Spleen (tissue), 7 donors: ENCODE results near the gene PITRM1.

Source experiments
- POLR2A ChIP-seq, 3 donors: fragments of 450-650 bp; IDR thresholded peaks; one replicate each; pipeline ENCODE4 v1.5.1; 2017; ENCODE audit warnings: antibody characterized with exemption in 3 of 3, mild to moderate bottlenecking in 1 of 3
- POLR2AphosphoS5 ChIP-seq, 3 donors: sonication (generic); formaldehyde crosslinking; IDR thresholded peaks; one replicate each; pipeline ENCODE4 v1.5.1; 2017; ENCODE audit warnings: antibody characterized with exemption in 3 of 3
- TF ChIP-seq, protein P1 (sequence below), 11 experiments: fragments of 200-600 bp in 7 of 11; fragments of 450-650 bp in 4 of 11; sonication (generic) in 4 of 11; IDR thresholded peaks in 8 of 11; conservative IDR thresholded peaks in 3 of 11; 1 replicate in 7 of 11; 2 replicates in 4 of 11; pipeline versions ENCODE4 v1.4.0 to v1.8.0; 2016 to 2021; ENCODE audit warnings: antibody characterized with exemption in 11 of 11, inconsistent platforms in 4 of 11, mild to moderate bottlenecking in 1 of 11
- donor health status: DM: no; HTN: no; CAD: no; lungs with moderate emphysema.
- donor health status: DM: no; HTN: no; CAD: no.
- donor health status: DM: no; HTN: no; CAD: no.

DNA sequence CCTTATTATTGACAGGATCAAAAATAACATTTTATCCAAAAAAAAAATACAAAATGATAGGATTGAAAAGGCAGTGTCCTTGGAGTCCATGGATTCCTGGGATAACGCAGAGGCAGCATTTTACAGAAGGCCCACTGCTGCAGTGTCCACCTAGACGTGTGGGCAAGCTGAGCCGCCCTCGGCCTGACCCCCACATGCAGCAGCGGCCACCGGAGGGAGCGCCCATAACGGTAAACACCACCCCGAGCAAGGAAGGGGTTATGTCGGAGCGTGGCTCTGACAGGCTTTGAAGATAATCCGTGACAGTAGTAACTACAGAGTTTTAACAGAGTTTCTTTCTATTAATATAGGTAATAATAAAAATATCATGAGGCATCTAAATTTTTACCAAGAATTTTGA, 45.3 kb upstream of the PITRM1 start:
- TF ChIP-seq, protein P1, sequence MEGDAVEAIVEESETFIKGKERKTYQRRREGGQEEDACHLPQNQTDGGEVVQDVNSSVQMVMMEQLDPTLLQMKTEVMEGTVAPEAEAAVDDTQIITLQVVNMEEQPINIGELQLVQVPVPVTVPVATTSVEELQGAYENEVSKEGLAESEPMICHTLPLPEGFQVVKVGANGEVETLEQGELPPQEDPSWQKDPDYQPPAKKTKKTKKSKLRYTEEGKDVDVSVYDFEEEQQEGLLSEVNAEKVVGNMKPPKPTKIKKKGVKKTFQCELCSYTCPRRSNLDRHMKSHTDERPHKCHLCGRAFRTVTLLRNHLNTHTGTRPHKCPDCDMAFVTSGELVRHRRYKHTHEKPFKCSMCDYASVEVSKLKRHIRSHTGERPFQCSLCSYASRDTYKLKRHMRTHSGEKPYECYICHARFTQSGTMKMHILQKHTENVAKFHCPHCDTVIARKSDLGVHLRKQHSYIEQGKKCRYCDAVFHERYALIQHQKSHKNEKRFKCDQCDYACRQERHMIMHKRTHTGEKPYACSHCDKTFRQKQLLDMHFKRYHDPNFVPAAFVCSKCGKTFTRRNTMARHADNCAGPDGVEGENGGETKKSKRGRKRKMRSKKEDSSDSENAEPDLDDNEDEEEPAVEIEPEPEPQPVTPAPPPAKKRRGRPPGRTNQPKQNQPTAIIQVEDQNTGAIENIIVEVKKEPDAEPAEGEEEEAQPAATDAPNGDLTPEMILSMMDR (IDR thresholded peaks at IDR 0.05 in 8 of 11, conservative IDR thresholded peaks at IDR 0.05 in 3 of 11) = no peak
- TF ChIP-seq POLR2A (IDR thresholded peaks at IDR 0.05) (no peak), POLR2AphosphoS5 (IDR thresholded peaks at IDR 0.05) (no peak)
